ENCODE results near the gene RIPOR1. TPM values are rescaled to one million over a fixed set of nuclear protein-coding genes. Genes with fewer than 3 reads are reported as not detected.

RIPOR1 gene
- polyA plus RNA-seq, 1 of the 3 experiments (the other 2 are of a cell fraction): 24.7 TPM

DNA sequence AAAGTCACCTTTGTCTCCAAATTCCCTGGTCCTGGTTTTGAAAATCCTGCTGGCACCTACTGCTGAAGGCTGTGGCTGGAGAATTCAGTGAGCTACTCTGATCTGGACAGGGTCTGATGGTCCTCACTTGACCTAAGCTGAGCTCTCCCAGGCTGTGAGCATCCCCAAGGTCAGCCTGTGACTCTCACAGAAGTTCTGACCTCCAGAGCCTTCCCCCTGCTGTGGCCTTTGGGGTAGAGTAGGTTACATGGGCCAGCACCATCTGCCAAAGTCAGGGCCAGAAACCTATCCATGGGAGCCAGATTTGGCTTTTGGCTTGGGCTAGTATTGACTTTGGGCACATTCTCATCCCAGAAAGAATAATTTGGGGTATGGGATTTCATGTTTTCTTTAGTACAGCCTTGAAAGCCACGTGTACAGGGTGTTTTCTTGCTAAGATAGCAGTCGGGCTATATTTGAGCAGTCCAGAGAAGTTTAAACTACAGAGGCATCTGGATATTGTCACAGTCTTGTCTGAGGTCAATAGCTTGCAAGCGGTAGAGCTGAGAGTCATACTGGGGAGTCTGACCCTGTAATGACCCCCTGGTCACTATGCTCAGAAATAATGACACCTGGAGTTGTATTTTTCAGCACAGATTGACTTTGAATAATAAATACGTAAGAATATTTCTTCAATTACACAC lies 39.1 kb upstream of the RIPOR1 start:
- H3K4me3 ChIP-seq (ENCODE audit: low read depth in 2 of 2, low read length in 1 of 2): no peak overlapping the region
- H3K9ac ChIP-seq: no peak overlapping the region
- WGBS (ENCODE audit: low lambda C conversion rate): 67% methylated on average over 4 of the region's 4 CpGs
- H3K9me2 ChIP-seq: no peaks in the 10 kb centered on the region
- TF ChIP-seq FOSL2 (IDR thresholded peaks at IDR 0.05; ENCODE audit: borderline replicate concordance, low read depth): no peak
- TF ChIP-seq EZH2phosphoT487 (IDR thresholded peaks at IDR 0.05; ENCODE audit: borderline replicate concordance, low read depth): no peak
- TF ChIP-seq ELF1 (IDR thresholded peaks at IDR 0.05): no peak
- TF ChIP-seq GATA2 (CRISPR knock-in tag; IDR thresholded peaks at IDR 0.05): no peak
- TF ChIP-seq NRF1 (IDR thresholded peaks at IDR 0.05; ENCODE audit: low read depth, low read length): no peak
- TF ChIP-seq PBX3 (IDR thresholded peaks at IDR 0.05): no peak
- TF ChIP-seq USF2 (IDR thresholded peaks at IDR 0.05; ENCODE audit: borderline replicate concordance, low read depth, low read length): no peak
- no peak for TF ChIP-seq YY1 (IDR thresholded peaks at IDR 0.05; ENCODE audit: low read depth)
- TF ChIP-seq JUND (IDR thresholded peaks at IDR 0.05): no peak
- TF ChIP-seq, protein P1, sequence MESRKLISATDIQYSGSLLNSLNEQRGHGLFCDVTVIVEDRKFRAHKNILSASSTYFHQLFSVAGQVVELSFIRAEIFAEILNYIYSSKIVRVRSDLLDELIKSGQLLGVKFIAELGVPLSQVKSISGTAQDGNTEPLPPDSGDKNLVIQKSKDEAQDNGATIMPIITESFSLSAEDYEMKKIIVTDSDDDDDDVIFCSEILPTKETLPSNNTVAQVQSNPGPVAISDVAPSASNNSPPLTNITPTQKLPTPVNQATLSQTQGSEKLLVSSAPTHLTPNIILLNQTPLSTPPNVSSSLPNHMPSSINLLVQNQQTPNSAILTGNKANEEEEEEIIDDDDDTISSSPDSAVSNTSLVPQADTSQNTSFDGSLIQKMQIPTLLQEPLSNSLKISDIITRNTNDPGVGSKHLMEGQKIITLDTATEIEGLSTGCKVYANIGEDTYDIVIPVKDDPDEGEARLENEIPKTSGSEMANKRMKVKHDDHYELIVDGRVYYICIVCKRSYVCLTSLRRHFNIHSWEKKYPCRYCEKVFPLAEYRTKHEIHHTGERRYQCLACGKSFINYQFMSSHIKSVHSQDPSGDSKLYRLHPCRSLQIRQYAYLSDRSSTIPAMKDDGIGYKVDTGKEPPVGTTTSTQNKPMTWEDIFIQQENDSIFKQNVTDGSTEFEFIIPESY (IDR thresholded peaks at IDR 0.05; ENCODE audit: borderline replicate concordance, low read depth): no peak
- no peak for TF ChIP-seq TAF1 (IDR thresholded peaks at IDR 0.05; ENCODE audit: borderline replicate concordance, low read depth, low read length)
- peak overlapping the region in 1 of 2 experiments; percentile 82; a peak in 2 of 4 replicates for H3K27ac ChIP-seq (ENCODE audit: low read depth in 2 of 2, low read length in 1 of 2)
- H2AFZ ChIP-seq (ENCODE audit: low read depth): no peak overlapping the region
- ChIA-PET POLR2A (interaction anchor here (1.8 kb wide), 1 partner anchor 8 kb away, joined by 7 read pairs; the partner anchor contains the start of gene ATP6V0D1), CTCF (interaction anchor here (0.9 to 7.4 kb wide), 7 partner anchors 8 to 32 kb away, joined by 3 to 57 read pairs (median 7); partner anchors contain the start of gene ATP6V0D1)
- H3F3A ChIP-seq (replicated peaks; ENCODE audit: insufficient read depth): peaks cover 5% of the 10 kb centered on the region
- no peaks in the 10 kb centered on the region for H3K27me3 ChIP-seq (ENCODE audit: insufficient read depth)
- peaks cover 0 to 6% of the 10 kb centered on the region in 2 experiments; a peak in 1 of 4 replicates for H3K4me1 ChIP-seq (ENCODE audit: control insufficient read depth in 1 of 2, insufficient read depth in 2 of 2, low read depth in 1 of 2, low read length in 1 of 2)
- H4K20me1 ChIP-seq (ENCODE audit: insufficient read depth): no peaks in the 10 kb centered on the region
- DNase-seq: no peak
- peaks cover 0 to 3% of the 10 kb centered on the region in 2 experiments for H3K36me3 ChIP-seq (replicated peaks in 1 of 2; ENCODE audit: control insufficient read depth in 1 of 2, insufficient read depth in 2 of 2, low read length in 1 of 2)
- no peaks in the 10 kb centered on the region for H3K9me3 ChIP-seq
- no peaks in the 10 kb centered on the region for H3K79me2 ChIP-seq (ENCODE audit: insufficient read depth)
- no peak overlapping the region for H3K4me2 ChIP-seq

All from SK-N-SH (cell line).